Measurements from ENCODE around the gene BRD4. TPM values are rescaled to one million over a fixed set of nuclear protein-coding genes. Genes with fewer than 3 reads are reported as not detected.

Gene BRD4
- total and polyA plus RNA-seq, 11 donors = 31.1 to 78.9 (median 61.8) TPM

GRCh38 chr19:15268928-15269253 is 63.4 kb downstream of the BRD4 start:
- Histone ChIP-seq H3K27me3 (no peaks in the 10 kb centered on the region), H3K4me1 (peaks cover 6 to 99% (median 86%) of the 10 kb centered on the region in 12 donors), H3K9me3 (no peaks in the 10 kb centered on the region), H3K4me3 (no peak overlapping the region), H3K36me3 (peaks cover 0 to 88% (median 77%) of the 10 kb centered on the region in 9 donors), H3K27ac (peak overlapping the region in 1 of 12 donors; percentile 13)
- 77 to 82% (median 78%) methylated on average over 5 of the region's 5 CpGs for WGBS, 4 donors
- no peak for ATAC-seq
- no peak for DNase-seq
- intact Hi-C loops (cut with DNase I) = loop anchor here in 8 of 10 donors (5.0 to 10.0 kb wide), 10 partner anchors 58 to 288 kb away; partner anchors contain the start of genes BRD4 (in 4 of the 8), AKAP8 (in 2 of the 8), AKAP8L (in 1 of the 8) and SYDE1 (in 1 of the 8)
- TF ChIP-seq POLR2A (IDR thresholded peaks at IDR 0.05) = no peak
- no peak for TF ChIP-seq CTCF (IDR thresholded peaks at IDR 0.05)

GRCh38 chr19:15268192-15268927 is 64.0 kb downstream of the BRD4 start:
- DNase-seq = no peak
- peaks cover 0 to 93% (median 83%) of the 10 kb centered on the region in 9 donors for H3K36me3 ChIP-seq
- H3K27me3 ChIP-seq = no peaks in the 10 kb centered on the region
- no peak for TF ChIP-seq CTCF (IDR thresholded peaks at IDR 0.05)
- no peak for TF ChIP-seq POLR2A (IDR thresholded peaks at IDR 0.05)
- peaks cover 6 to 97% (median 84%) of the 10 kb centered on the region in 12 donors for H3K4me1 ChIP-seq
- no peaks in the 10 kb centered on the region for H3K9me3 ChIP-seq
- peak overlapping the region in 1 of 12 donors; percentile 84 for H3K27ac ChIP-seq
- 78 to 84% (median 80%) methylated on average over 12 of the region's 12 CpGs for WGBS, 4 donors
- intact Hi-C loops (cut with DNase I) = loop anchor here in 8 of 10 donors (5.0 to 10.0 kb wide), 10 partner anchors 59 to 289 kb away; partner anchors contain the start of genes BRD4 (in 4 of the 8), AKAP8 (in 2 of the 8), AKAP8L (in 1 of the 8) and SYDE1 (in 1 of the 8)
- no peak for ATAC-seq
- no peak overlapping the region for H3K4me3 ChIP-seq

- Histone ChIP-seq H3K4me3 (no peak overlapping the region), H3K4me1 (peaks cover 3 to 82% (median 69%) of the 10 kb centered on the region in 12 donors), H3K27me3 (no peaks in the 10 kb centered on the region), H3K27ac (peak overlapping the region in 10 of 12 donors; percentile 12 to 84 (median 52)), H3K9me3 (no peaks in the 10 kb centered on the region), H3K36me3 (peaks cover 0 to 96% (median 87%) of the 10 kb centered on the region in 9 donors)
- intact Hi-C loops (cut with DNase I) = loop anchor here in 8 of 10 donors (5.0 to 10.0 kb wide), 10 partner anchors 61 to 291 kb away; partner anchors contain the start of genes BRD4 (in 4 of the 8), AKAP8 (in 2 of the 8), AKAP8L (in 1 of the 8) and SYDE1 (in 1 of the 8)
- no peak for DNase-seq
- ATAC-seq = peak in 1 of 4 donors; percentile 14
- 33 to 77% (median 50%) methylated on average over 1 of the region's 1 CpG for WGBS, 4 donors
- TF ChIP-seq CTCF (IDR thresholded peaks at IDR 0.05) = no peak
- TF ChIP-seq POLR2A (IDR thresholded peaks at IDR 0.05) = no peak
Measured at GRCh38 chr19:15266683-15267082, 65.7 kb downstream of the BRD4 start.

GRCh38 chr19:15265850-15266248 is 66.5 kb downstream of the BRD4 start:
- DNase-seq (peak; percentile 86 to 94 (median 91)), ATAC-seq (peak; percentile 70 to 88 (median 85))
- peaks cover 0 to 96% (median 87%) of the 10 kb centered on the region in 9 donors for H3K36me3 ChIP-seq
- H3K27ac ChIP-seq = peak overlapping the region; percentile 19 to 84 (median 56)
- H3K4me1 ChIP-seq = peaks cover 3 to 73% (median 64%) of the 10 kb centered on the region in 12 donors
- intact Hi-C loops (cut with DNase I) = loop anchor here in 9 of 10 donors (2.0 to 10.0 kb wide), 11 partner anchors 61 to 291 kb away; partner anchors contain the start of genes BRD4 (in 4 of the 9), AKAP8 (in 2 of the 9), AKAP8L (in 1 of the 9) and SYDE1 (in 1 of the 9)
- no peak overlapping the region for H3K4me3 ChIP-seq
- WGBS, 4 donors = 9 to 20% (median 15%) methylated on average over 2 to 8 of the region's 8 CpGs
- TF ChIP-seq CTCF (IDR thresholded peaks at IDR 0.05) = peak in 1 of 12 donors; percentile 8
- TF ChIP-seq POLR2A (IDR thresholded peaks at IDR 0.05) = no peak
- H3K27me3 ChIP-seq = no peaks in the 10 kb centered on the region
- no peaks in the 10 kb centered on the region for H3K9me3 ChIP-seq
